NCI-H2227 (cell line): ENCODE results near the gene CIBAR2.
"Not testable (repeated sequence)": the region's sequence is repeated elsewhere in the genome, so short reads cannot be mapped to it uniquely, and the experiment has no call there.

Experiments used
- DNase-seq: peaks from one replicate; lab custom pipeline; 2025; ENCODE audit not compliant: unreplicated experiment; lab: John Stamatoyannopoulos, UW

The CIBAR2 gene

DNA sequence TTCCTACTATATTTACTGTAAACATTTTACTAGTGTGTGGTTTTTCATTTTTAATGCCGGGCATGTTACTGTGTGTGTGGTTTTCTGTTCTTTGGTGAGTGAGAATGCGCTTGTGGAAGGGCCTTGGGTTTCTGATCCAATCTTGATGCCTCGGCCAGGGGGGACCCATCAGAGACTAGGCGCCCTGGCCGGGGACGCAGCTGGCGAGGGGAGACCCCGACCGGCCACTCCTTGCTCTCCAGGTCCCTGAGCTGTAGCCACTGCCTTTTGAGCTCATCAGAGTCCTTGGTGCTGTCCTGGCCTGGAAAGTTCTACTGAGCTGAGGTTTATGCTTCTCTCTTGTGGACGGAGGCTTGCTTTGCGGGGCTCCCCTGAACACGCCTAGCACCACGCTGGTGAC is 47.2 kb downstream of the CIBAR2 start:
- no peak for DNase-seq

DNA sequence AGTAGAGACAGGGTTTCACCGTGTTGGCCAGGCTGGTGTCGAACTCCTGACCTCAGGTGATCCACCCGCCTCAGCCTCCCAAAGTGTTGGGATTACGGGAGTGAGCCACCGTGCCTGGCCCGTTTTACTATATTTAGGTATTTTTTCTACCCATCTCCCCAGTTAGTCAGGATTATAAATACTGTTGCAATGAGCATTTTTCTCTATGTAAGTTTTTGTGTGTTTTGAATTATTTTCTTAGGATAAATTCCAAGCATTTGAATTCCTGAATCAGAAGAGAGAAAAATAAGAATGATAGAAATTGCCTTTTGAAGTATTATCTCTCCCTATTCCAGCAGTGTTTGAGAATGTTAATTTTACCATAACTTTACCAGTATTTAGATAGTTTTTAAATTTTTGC is 48.1 kb downstream of the CIBAR2 start:
- no peak for DNase-seq

DNA sequence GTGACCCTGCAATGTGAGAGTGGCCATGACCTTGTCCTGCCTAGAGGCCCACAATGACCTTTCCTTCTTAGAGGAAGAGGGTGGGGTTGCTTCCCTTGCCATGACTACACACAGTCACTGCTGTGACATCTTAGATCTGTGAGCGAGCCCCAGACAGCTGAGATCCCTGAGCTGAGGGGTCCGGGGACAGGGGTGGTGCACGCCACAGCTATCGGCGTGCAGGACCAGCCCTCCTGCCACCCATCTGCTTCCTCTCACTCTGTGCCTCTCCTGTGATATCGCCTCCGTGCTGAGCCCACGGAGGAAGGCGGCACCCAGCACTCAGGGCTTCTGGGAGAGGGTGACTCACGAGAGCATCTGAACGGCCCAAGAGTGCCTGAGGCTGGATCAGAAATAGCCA is 49.4 kb downstream of the CIBAR2 start:
- no peak for DNase-seq

DNA sequence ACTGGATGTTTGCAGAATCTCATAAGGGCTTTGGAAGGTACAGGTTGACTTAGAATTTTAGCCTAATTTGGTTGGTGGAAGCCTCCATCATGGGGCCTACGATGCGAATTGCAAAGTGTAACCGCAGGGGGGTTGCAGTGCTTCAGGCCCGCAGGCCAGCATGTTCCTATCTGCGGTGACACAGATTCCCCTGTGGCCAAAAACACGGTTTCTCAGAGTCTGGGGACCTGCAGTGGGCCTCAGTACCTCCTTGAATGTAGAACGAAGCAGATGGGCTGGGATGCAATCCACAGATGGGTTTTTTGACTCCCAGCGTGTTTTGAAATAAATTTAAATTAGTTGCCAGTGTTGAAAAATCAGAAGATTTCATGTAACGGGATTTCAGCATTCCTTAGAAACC is 49.9 kb downstream of the CIBAR2 start:
- DNase-seq, result no peak

DNA sequence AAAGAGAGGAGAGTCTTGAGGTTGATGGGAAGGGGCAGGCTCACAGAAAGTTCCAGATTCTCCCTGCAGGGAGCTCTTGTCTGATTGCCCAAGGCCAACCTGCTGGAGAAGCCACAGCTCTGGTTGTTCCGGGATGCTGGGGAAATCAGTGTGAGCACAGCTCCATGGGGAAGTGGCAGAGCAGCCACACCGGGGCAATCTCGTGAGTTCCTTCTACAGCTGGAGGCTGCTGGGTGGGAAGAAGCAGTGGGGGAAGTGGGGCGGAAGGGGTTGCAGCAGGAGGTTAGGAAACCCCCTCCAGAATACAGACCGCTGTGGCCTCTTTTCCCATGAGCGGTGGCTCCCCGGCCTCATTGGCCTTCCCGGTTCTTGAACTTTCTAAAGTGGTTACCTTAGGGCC is 50.7 kb downstream of the CIBAR2 start:
- DNase-seq, result no peak

DNA sequence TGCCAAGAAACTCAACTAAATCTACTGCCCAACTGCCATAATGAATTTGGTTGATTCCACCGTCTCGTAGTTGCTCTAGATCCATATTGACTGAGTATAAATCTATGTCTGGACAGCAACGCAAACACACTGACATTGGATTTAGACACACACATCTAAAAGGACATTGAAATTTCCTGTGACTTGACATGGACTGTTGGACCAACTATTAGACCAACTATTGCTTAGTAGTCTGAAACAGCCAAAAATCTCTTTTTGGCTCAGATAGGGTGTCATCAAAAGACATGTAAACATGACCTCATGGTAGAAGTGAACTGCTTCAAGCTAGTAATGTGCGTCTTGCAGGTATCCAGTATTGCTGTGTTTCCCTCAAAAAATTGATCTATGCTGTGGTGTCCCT is 53.4 kb downstream of the CIBAR2 start:
- DNase-seq, result no peak

DNA sequence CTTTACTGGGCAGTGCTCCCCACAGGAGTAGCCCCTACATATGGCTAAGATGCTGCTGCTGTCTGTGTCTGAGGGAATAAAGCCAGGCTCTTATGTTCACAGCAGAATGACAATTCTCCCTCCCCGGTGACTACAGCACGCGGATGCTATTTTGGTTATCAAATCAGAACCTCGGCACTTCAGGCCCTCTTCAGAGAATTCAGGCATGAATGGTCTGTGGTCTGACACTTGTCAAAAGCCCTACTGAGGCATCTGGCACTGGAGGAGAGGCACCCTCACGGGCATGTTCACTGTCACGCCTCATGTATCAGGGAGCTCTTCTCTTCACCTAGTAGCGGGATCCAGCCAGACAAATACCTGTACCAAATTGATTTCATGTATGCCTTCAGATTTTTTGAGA is 54.3 kb downstream of the CIBAR2 start:
- no peak for DNase-seq

DNA sequence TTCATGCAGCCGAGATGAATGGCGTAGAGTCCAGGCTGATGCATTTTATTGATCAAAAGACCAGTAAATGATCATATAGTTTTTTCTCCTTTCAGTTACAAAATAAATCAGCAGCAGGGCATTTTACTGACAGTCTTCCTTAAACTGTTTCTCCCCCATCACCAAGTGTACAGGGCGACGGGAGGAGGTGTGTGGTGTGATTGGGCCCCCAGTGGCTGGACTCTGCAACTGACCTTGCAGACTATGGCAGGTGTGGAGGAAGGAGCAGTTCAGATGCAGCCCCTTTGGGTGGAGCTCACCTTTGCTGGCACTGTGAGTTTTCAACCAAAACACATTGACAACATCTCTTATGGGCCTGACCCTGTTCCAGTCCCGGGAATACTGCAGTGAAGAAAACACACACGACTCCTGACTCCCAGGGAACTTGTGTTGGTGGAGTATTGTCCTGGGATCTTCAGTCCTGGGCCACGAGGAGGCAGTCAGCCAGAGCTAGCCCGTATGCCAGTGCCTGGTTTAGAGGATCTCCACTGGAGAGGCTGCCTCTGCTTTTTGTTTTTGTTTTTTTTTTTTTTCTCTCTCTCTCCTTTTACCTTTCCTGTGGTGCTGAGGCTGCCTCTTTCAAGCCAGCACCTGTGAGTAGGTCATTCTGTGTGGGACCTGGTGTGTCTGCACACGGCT is 54.9 kb downstream of the CIBAR2 start:
- DNase-seq, result no peak

DNA sequence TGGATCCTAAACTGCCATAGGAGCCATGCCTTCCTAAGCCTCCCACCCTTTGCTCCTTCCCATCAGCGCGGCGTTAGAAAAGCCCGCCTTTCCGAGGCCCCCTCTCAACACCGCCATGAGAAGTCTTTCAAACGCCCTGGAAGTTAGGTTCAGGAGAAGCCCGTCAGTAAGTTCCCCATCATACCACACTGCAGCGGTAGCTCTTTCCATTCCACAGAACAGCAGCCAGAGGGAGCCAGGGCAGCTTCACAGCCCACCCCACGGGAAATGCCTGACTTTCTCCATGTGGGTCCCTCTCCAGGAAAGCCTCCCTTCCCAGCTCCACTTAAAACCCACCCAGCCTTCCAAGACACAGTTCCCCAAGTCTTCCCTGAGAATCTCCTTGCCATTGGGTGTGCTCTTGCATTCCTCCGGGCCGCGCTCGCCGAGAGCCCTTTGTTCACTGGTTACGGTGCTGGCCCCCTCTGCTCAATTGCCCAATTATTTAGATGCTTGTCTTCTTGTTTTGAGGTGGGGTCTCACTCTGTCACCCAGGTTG is 56.0 kb downstream of the CIBAR2 start:
- DNase-seq, result no peak

DNA sequence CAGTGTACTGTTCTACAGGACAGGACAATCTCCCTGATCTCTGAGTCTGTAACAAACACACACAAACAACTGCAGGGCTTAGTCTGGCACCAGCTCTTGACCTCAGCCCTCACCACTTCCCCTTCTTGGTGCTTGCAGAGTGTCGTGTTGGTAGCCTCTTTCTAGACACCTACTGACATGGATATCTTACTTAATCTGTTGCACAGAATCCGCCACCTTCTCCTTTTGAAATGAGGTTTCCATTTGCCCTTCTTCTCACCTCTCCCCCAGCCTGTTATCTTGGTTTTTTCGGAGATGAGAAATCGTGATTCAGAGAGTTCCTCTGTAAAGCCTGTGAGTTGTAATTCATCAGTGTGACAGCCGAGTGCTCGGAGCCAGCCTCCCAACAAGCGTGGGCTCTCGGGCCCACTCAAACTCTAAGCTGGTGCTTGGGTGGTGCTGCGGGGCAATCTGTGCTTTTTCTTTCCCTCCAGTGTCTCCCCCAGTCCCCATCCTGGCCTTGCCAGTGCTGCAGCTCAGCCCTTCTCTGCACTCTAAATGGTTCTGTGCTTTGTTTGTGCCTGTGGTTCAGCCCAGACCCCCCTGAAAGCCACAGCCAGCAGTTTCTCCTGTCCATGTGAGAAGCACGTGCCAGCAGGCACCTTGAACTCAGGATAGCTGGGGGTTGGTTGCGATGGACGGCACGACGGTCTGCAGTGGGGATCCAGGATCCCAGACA is 56.6 kb downstream of the CIBAR2 start:
- no peak for DNase-seq

DNA sequence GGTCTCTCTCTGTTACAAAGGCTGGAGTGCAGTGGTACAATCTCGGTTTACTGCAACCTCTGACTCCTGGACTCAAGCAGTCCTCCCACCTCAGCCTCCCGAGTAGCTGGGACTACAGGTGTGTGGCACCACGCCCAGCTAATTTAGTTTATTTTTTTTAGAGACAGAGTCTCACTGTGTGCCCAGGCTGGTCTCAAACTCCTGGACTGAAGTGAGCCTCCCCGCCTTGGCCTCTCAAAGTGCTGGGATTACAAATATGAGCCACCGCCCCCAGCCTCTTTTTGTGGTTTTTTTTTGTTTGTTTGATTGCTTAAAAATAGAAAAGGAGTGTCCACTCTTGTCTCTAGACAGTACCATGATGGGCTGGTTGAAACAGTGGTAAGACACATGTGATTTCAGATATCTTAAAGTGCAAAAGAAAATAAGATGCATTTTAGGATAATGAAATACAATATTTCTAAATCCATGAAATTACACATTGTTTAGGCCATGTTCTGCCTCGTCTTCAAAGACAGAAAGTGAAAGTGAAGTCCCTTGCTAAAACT is 57.3 kb downstream of the CIBAR2 start:
- no peak for DNase-seq

DNA sequence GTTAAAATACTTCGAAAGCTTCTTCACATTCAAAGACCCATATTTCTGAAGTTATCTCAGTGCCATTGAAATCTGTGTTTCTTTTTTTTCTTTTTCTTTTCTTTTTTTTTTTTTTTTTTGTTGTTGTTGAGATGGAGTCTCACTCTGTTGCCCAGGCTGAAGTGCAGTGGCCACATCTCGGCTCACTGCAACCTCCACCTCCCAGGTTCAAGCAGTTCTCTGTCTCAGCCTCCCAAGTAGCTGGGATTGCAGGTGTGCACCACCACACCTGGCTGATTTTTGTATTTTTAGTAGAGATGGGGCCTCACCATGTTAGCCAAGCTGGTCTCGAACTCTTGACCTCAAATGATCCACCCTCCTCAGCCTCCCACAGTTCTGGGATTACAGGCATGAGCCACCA is 58.0 kb downstream of the CIBAR2 start:
- not testable (repeated sequence) for DNase-seq

DNA sequence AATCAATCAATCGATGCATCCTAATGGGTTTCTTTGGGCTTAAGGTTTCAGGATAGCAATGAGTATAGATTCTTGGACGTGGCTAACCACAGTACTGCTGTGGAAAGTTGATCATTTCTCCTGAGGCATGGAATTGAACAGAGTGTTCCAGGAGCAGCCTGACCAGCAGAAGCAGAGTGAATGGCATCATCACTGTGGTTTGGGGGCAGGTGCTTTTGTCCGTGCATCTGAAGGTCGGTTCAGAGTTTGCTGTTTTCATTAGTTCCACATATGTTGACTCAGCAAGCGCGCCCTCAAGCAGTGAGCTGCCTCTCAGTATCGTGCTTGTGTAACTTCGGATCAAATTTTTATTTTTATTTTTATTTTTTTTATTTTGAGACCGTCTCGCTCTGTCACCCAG is 59.7 kb downstream of the CIBAR2 start:
- DNase-seq, result no peak

DNA sequence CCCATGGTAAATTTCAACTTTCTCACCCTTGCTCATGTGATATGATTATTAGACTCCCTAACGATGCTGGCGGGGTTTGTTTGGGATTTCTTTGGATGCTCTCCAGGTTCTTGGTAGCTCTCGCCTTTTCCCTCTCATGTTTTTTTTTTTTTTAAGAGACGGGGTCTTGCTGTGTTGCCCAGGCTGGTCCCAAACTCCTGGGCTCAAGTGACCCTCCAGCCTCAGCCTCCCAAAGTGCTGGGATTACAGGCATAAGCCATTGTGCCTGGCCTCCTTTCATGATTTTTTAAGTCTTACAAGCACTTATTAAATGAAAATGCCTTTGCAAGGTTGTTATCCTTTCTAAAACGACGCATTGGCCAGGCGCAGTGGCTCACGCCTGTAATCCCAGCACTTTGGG is 60.6 kb downstream of the CIBAR2 start:
- DNase-seq, result no peak

DNA sequence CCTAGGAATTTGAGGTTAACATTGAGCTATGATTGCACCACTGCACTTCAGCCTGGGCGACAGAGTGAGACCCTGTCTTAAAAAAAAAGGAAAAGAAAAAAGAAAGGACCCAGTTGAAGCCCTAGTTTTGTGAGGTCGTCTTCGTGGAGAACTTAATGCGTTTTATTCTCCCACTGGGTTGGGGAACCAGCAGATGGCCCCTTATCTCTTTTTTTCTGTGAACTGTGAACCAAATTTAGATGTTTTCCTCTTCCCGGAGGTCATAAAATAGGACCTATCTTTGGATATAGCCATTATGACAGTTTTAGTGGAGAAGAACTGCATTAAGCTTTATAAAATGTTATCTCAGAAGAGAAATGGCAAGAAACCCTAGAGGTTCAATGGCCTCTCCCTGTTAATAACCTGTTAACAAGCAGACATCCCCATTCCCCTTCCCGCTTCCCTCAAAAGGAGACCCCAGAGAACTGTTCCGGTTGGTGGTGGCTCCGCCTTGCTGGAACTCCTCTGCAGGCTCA is 61.1 kb downstream of the CIBAR2 start:
- no peak for DNase-seq

DNA sequence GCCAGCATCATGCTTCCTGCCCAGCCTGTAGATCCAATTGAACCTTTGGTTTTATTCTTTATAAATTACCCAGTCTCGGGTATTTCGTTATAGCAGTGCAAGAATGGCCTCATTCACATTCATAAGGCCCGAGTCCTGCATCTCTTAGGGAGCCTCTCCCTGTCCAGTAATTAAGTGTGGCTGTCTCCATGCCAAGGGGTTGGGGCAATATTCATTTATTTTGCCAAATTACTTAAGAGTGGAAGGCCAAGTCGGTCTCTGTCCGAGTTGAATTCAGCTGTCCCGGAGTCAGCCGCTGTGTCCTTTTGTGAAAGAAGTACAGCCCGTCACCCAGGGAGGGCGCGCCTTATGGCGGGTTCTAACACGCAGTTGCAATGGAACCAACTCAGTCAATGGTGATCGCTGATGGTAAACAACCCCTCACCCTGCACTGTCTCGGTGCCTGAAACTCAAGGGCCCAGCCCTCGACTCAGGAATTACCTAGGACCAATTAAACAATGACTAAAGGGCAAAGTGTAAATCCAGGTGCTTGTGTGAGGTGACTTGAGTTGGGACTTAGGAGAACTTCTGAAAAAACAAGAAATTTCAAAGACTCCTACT is 62.5 kb downstream of the CIBAR2 start:
- DNase-seq, result no peak

DNA sequence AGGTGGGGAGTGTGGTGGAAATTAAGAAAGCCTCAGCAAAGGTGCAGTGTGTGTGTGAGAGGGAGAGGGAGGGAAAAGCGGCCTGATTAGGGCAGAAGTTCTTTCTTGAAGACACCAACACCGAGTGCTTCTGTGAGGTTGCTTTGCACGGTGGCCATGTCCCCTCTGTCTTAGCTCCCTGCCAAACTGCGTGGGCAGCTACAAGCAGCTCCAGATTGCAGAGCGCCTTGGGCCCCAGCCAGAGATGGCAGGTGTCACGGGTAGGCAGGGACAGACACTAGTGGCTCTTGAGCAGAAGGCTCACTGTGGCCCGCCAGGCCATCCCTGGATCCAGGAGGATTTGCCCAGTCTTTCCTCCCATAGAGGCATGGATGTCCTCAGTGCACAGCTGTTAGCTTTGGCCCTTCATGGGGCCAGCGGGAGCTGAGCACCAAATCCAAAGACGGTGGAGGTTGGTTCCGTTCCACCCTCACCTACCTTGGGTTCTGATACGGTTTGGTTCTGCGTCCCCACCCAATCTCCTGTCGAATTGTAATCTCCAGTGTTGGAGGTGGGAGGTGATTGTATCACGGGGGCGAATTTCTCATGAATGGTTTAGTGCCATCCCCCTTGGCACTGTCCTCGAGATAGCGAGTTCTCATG is 63.2 kb downstream of the CIBAR2 start:
- no peak for DNase-seq
